ENCODE data around the gene LRIT2.

LRIT2 gene

GRCh38 chr10:84205049-84205852, 20.1 kb downstream of the LRIT2 start:
- peak; percentile 27 for DNase-seq

GRCh38 chr10:84204610-84205009, 20.7 kb downstream of the LRIT2 start:
- DNase-seq: no peak

GRCh38 chr10:84204122-84204521, 21.2 kb downstream of the LRIT2 start:
- no peak for DNase-seq

- DNase-seq: no peak
These were observed 23.0 kb downstream of the LRIT2 start for GRCh38 chr10:84202349-84202748.

- no peak for DNase-seq
These were observed 23.7 kb downstream of the LRIT2 start for GRCh38 chr10:84201682-84202081.

GRCh38 chr10:84201244-84201606, 24.1 kb downstream of the LRIT2 start:
- DNase-seq: no peak

- no peak for DNase-seq
These were observed 24.7 kb downstream of the LRIT2 start for GRCh38 chr10:84200537-84201243.

GRCh38 chr10:84198206-84198915, 27.0 kb downstream of the LRIT2 start:
- DNase-seq: no peak

GRCh38 chr10:84197643-84198042, 27.7 kb downstream of the LRIT2 start:
- DNase-seq: no peak

- no peak for DNase-seq
These were observed 28.4 kb downstream of the LRIT2 start for GRCh38 chr10:84196941-84197340.

GRCh38 chr10:84196083-84196482, 29.3 kb downstream of the LRIT2 start:
- DNase-seq: peak; percentile 69

GRCh38 chr10:84195044-84195830, 30.1 kb downstream of the LRIT2 start:
- DNase-seq: no peak

GRCh38 chr10:84194424-84195043, 30.8 kb downstream of the LRIT2 start, which contains the start of gene CDHR1:
CDHR1 (plus strand) TSS chr10:84194537; CDS start chr10:84194761, 224 bp downstream.
- DNase-seq: peak; percentile 31

GRCh38 chr10:84193846-84194423, 31.4 kb downstream of the LRIT2 start:
- no peak for DNase-seq

- DNase-seq: no peak
These were observed 32.0 kb downstream of the LRIT2 start for GRCh38 chr10:84193327-84193726.

- no peak for DNase-seq
These were observed 34.2 kb downstream of the LRIT2 start for GRCh38 chr10:84191106-84191505.

GRCh38 chr10:84190621-84191020, 34.7 kb downstream of the LRIT2 start:
- DNase-seq: no peak

GRCh38 chr10:84188815-84189214, 36.5 kb downstream of the LRIT2 start:
- DNase-seq: no peak

- no peak for DNase-seq
These were observed 39.7 kb downstream of the LRIT2 start for GRCh38 chr10:84185526-84186175.

GRCh38 chr10:84184517-84184916, 40.8 kb downstream of the LRIT2 start:
- no peak for DNase-seq

GRCh38 chr10:84181631-84182030, 43.7 kb downstream of the LRIT2 start:
- no peak for DNase-seq

Data from NCI-H1105 treated with DMSO at 0.1 percent for 48 hours (cell line).